ENCODE results near the gene SLC49A3. TPM values are rescaled to one million over a fixed set of nuclear protein-coding genes. Genes with fewer than 3 reads are reported as not detected.

The SLC49A3 gene
- total and polyA plus RNA-seq, 8 donors: 2.7 to 18.8 (median 10.4) TPM

DNA sequence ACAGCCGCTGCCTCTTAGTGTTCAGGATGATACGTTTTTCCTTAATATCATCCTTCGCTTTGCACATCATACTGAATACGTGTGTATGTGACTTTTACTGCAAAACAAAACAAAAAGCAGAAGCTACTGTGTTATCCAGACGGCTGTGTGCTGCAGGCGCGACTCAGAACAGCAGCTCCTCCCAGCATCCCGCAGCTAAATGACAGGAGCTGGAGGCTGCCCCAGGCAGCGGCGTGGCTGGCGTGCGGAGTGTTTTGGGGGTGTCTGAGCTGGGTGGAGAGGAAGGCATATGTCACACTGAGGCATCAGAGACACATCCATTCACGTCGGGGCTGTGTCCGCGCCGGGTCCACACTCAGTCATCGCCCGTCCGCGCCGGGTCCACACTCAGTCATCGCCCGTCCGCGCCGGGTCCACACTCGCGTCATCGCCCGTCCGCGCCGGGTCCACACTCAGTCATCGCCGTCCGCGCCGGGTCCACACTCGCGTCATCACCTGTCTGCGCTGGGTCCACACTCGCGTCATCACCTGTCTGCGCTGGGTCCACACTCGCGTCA lies 33.3 kb upstream of the SLC49A3 start:
- no peak for DNase-seq
- Histone ChIP-seq H3K36me3 (peaks cover 0 to 33% (median 25%) of the 10 kb centered on the region in 4 donors), H3K27ac (no peak overlapping the region), H3K4me3 (no peak overlapping the region), H3K9me3 (no peaks in the 10 kb centered on the region), H3K4me1 (peaks cover 14 to 56% (median 34%) of the 10 kb centered on the region in 4 donors), H3K27me3 (no peaks in the 10 kb centered on the region)
- TF ChIP-seq EP300 (IDR thresholded peaks at IDR 0.05): no peak
- TF ChIP-seq POLR2A (IDR thresholded peaks at IDR 0.05): no peak
- TF ChIP-seq CTCF (IDR thresholded peaks at IDR 0.05): no peak
- no peak for TF ChIP-seq POLR2AphosphoS5 (IDR thresholded peaks at IDR 0.05)
- 94 to 97% (median 95%) methylated on average over 39 to 47 of the region's 47 CpGs for WGBS, 5 donors
- intact Hi-C loops (cut with DNase I; ENCODE audit: low total_unique reads): no loop called here

DNA sequence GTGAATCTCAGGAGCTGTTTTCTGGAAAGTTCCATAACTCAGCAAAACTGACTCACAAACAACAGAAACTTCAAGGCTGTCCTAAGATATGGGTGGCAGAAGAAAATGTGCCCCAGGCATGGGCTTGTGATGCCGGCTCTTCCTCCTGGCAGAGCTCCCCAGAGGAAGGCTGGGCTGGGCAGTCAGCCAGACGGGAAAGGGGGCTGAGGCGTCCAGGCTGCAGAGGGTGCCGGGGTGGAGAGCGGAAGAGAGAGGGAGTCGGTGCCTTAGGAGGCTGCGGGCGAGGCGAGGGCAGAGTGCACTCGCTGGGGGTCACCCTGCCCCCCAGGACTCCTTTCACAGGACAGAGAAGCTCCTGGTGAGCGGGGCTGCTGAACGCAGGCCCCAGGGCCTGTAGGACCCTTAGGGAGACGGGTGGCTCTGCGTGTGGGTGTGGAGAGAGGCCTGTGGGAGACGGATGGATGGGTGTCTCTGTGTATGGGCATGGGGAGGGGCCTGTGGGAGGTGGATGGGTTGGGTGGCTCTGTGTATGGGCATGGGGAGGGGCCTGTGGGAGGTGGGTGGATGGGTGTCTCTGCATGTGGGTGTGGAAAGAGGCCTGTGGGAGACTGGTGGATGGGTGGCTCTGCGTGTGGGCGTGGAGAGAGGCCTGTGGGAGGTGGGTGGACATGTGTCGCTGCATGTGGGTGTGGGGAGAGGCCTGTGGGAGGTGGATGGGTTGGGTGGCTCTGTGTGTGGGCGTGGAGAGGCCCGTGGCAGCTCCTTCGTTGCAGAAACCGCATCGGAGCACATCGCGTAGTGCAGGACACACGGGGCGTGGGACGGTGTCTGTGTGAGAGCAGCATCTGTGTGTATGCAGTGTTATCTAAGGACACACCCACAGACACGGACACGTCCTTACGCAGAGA lies 32.6 kb upstream of the SLC49A3 start:
- intact Hi-C loops (cut with DNase I; ENCODE audit: low total_unique reads): no loop called here
- peaks cover 14 to 50% (median 31%) of the 10 kb centered on the region in 4 donors for H3K4me1 ChIP-seq
- no peaks in the 10 kb centered on the region for H3K27me3 ChIP-seq
- DNase-seq: peak in 1 of 2 donors; percentile 39
- H3K36me3 ChIP-seq: peaks cover 0 to 33% (median 25%) of the 10 kb centered on the region in 4 donors
- no peak overlapping the region for H3K27ac ChIP-seq
- WGBS, 5 donors: 66 to 80% (median 76%) methylated on average over 31 of the region's 31 CpGs
- H3K9me3 ChIP-seq: no peaks in the 10 kb centered on the region
- no peak overlapping the region for H3K4me3 ChIP-seq
- TF ChIP-seq POLR2A (IDR thresholded peaks at IDR 0.05): no peak
- no peak for TF ChIP-seq CTCF (IDR thresholded peaks at IDR 0.05)
- TF ChIP-seq EP300 (IDR thresholded peaks at IDR 0.05): no peak
- TF ChIP-seq POLR2AphosphoS5 (IDR thresholded peaks at IDR 0.05): no peak

DNA sequence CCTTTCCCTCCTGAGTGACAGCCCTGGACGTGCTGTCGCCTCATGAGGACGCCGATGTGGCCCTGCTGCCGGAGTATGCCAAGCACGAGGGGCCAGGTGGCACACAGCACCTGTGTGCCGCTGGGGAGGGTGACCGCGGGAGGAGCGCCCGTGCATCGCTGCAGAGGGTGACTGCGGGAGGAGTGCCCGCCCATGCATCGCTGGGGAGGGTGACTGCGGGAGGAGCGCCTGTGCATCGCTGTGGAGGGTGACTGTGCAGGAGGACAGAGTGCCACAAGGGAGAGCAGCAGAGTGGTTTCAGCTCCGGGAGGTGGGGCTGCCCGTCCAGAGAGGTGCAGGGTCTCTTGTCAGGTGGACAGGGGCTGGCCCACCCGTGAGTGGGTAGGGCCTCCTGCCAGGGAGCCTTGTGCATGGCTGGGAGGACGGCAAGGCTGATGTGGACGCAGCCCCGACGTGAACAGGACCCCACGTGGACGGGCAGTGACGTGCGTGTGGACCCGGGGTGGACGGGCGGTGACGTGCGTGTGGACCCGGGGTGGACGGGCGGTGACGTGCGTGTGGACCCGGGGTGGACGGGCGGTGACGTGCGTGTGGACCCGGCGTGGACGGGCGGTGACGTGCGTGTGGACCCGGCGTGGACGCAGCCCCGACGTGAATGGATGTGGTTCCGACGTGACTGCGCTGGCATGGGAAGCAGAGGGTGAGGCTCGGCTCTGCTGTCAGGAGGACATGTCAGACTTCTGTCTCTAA lies 31.3 kb upstream of the SLC49A3 start:
- H3K9me3 ChIP-seq: no peaks in the 10 kb centered on the region
- 93 to 95% (median 95%) methylated on average over 55 to 59 of the region's 59 CpGs for WGBS, 5 donors
- H3K36me3 ChIP-seq: peaks cover 0 to 33% (median 25%) of the 10 kb centered on the region in 4 donors

More for the DNA sequence above, 31.3 kb upstream of the SLC49A3 start:
- Histone ChIP-seq H3K27me3 (no peaks in the 10 kb centered on the region), H3K4me1 (peaks cover 6 to 43% (median 23%) of the 10 kb centered on the region in 4 donors), H3K4me3 (no peak overlapping the region), H3K27ac (no peak overlapping the region)
- no peak for DNase-seq
- no peak for TF ChIP-seq POLR2A (IDR thresholded peaks at IDR 0.05)
- TF ChIP-seq CTCF (IDR thresholded peaks at IDR 0.05): no peak
- no peak for TF ChIP-seq POLR2AphosphoS5 (IDR thresholded peaks at IDR 0.05)
- TF ChIP-seq EP300 (IDR thresholded peaks at IDR 0.05): no peak
- intact Hi-C loops (cut with DNase I; ENCODE audit: low total_unique reads): no loop called here

Data from stomach (tissue), 9 donors.